IMR-90 (cell line): Measurements from ENCODE around the gene TMEM176B. TPM values are rescaled to one million over a fixed set of nuclear protein-coding genes. Genes with fewer than 3 reads are reported as not detected.

Experiments used
- ATAC-seq: fragments of 200-7000 bp; cut with Tn5 transposase; 2 replicates; pipeline ENCODE4 v1.9.1; 2020; ENCODE audit warnings: low read depth, mild to moderate bottlenecking, moderate library complexity
- BruUV-seq: library from RNA; stranded (reverse); fragments of 400-500 nt; replicated peaks from 2 replicates; lab custom pipeline; 2021; lab: Mats Ljungman, UMichigan
- CTCF ChIA-PET: fragments of 300-600 bp; formaldehyde crosslinking; extraction: SDS; loops from one replicate; lab custom pipeline; 2021; ENCODE audit warnings: antibody characterized with exemption; lab: Yijun Ruan, JAX
- POLR2A ChIA-PET: fragments of 300-600 bp; sonication (Branson Sonifier 250); formaldehyde crosslinking; loops from one replicate; lab custom pipeline; 2022; ENCODE audit warnings: antibody characterized with exemption; ENCODE audit not compliant: unreplicated experiment; lab: Charles Lee
- DNase-seq: peaks from one replicate; pipeline ENCODE4 v3.0.0; 2013
- H2AFZ ChIP-seq: replicated peaks from 2 replicates; pipeline ENCODE3; 2013; ENCODE audit warnings: low read length, mild to moderate bottlenecking; ENCODE audit not compliant: poor library complexity
- H2AK5ac ChIP-seq: 2 replicates; pipeline ENCODE4 v1.6.1; 2013; ENCODE audit warnings: low read depth, low read length, inconsistent platforms
- H2AK9ac ChIP-seq: replicated peaks from 2 replicates; pipeline ENCODE3; 2013; ENCODE audit warnings: mild to moderate bottlenecking, low read depth, low read length, moderate library complexity; ENCODE audit not compliant: poor library complexity
- H2BK120ac ChIP-seq: 2 replicates; pipeline ENCODE4 v1.6.1; 2013; ENCODE audit warnings: low read depth, low read length, inconsistent platforms
- H2BK15ac ChIP-seq: 3 replicates; pipeline ENCODE4 v1.6.1; 2013; ENCODE audit warnings: low read depth, low read length, inconsistent platforms
- H2BK20ac ChIP-seq: 2 replicates; pipeline ENCODE4 v1.6.1; 2013; ENCODE audit warnings: low read depth, mild to moderate bottlenecking, inconsistent platforms, low read length, moderate library complexity
- H2BK5ac ChIP-seq: 2 replicates; pipeline ENCODE4 v1.6.1; 2013; ENCODE audit warnings: mild to moderate bottlenecking, low read depth, low read length, inconsistent platforms; ENCODE audit not compliant: poor library complexity, severe bottlenecking
- H3K14ac ChIP-seq: replicated peaks from 2 replicates; pipeline ENCODE4 v1.6.1; 2013; ENCODE audit warnings: low read depth, low read length, inconsistent platforms
- H3K18ac ChIP-seq: 2 replicates; pipeline ENCODE4 v1.6.1; 2013; ENCODE audit warnings: low read depth, low read length, control low read depth
- H3K23ac ChIP-seq: 2 replicates; pipeline ENCODE4 v1.6.1; 2013; ENCODE audit warnings: low read depth, low read length, inconsistent platforms
- H3K27ac ChIP-seq: 2 replicates; pipeline ENCODE4 v1.5.1; 2013; ENCODE audit warnings: mild to moderate bottlenecking, control low read depth, low read length; ENCODE audit not compliant: insufficient read depth
- H3K27me3 ChIP-seq: 2 replicates; pipeline ENCODE4 v1.6.1; 2013; ENCODE audit warnings: low read length; ENCODE audit not compliant: control insufficient read depth, insufficient read depth
- H3K36me3 ChIP-seq: 2 replicates; pipeline ENCODE4 v1.6.1; 2013; ENCODE audit warnings: low read length, mixed read lengths; ENCODE audit not compliant: control insufficient read depth, insufficient read depth
- H3K4ac ChIP-seq: 2 replicates; pipeline ENCODE4 v1.6.1; 2013; ENCODE audit warnings: low read depth, low read length, inconsistent platforms
- H3K4me1 ChIP-seq: 2 replicates; pipeline ENCODE4 v1.6.1; 2013; ENCODE audit warnings: low read length, mixed read lengths; ENCODE audit not compliant: control insufficient read depth, insufficient read depth
- H3K4me2 ChIP-seq: 2 replicates; pipeline ENCODE4 v1.6.1; 2013; ENCODE audit warnings: low read depth, mild to moderate bottlenecking, control low read depth, low read length, moderate library complexity
- H3K4me3 ChIP-seq: 2 replicates; pipeline ENCODE4 v1.5.1; 2013; ENCODE audit warnings: low read depth, mild to moderate bottlenecking, control low read depth, low read length, moderate library complexity; ENCODE audit not compliant: insufficient read depth
- H3K56ac ChIP-seq: 2 replicates; pipeline ENCODE4 v1.6.1; 2013; ENCODE audit warnings: low read length, inconsistent platforms; ENCODE audit not compliant: insufficient read depth; ENCODE audit errors: extremely low read depth
- H3K79me1 ChIP-seq, 2 experiments: 2 replicates each; pipeline ENCODE4 v1.6.1; 2013; ENCODE audit warnings: low read length in 2 of 2, inconsistent platforms in 1 of 2, low read depth in 1 of 2
- H3K9ac ChIP-seq: 2 replicates; pipeline ENCODE4 v1.6.1; 2013; ENCODE audit warnings: low read depth, low read length, control low read depth
- H3K9me1 ChIP-seq: 2 replicates; pipeline ENCODE4 v1.6.1; 2013; ENCODE audit warnings: low read length, inconsistent platforms; ENCODE audit not compliant: insufficient read depth
- H3K9me3 ChIP-seq: 2 replicates; pipeline ENCODE4 v1.6.1; 2013; ENCODE audit warnings: low read length; ENCODE audit not compliant: control insufficient read depth, insufficient read depth
- H4K20me1 ChIP-seq: 2 replicates; pipeline ENCODE4 v1.6.1; 2013; ENCODE audit warnings: low read length, inconsistent platforms; ENCODE audit not compliant: insufficient read depth
- H4K5ac ChIP-seq: 2 replicates; pipeline ENCODE4 v1.6.1; 2013; ENCODE audit warnings: mild to moderate bottlenecking, low read depth, low read length, control low read depth
- H4K8ac ChIP-seq, 2 experiments: 2 replicates each; pipeline ENCODE4 v1.6.1; 2013; ENCODE audit warnings: low read depth in 2 of 2, low read length in 2 of 2, control low read depth in 1 of 2, inconsistent platforms in 1 of 2
- H4K91ac ChIP-seq: 2 replicates; pipeline ENCODE4 v1.6.1; 2013; ENCODE audit warnings: low read depth, low read length, inconsistent platforms; ENCODE audit not compliant: insufficient read depth
- BHLHE40 ChIP-seq: fragments of 150-350 bp; IDR thresholded peaks from 2 replicates; pipeline ENCODE4 v1.6.1; 2016; ENCODE audit warnings: mild to moderate bottlenecking, low read depth, low read length
- CEBPB ChIP-seq: IDR thresholded peaks from 2 replicates; pipeline ENCODE4 v1.6.1; 2012; ENCODE audit warnings: low read depth, low read length, improper control_type of control experiment
- CHD1 ChIP-seq: IDR thresholded peaks from 2 replicates; pipeline ENCODE4 v1.6.1; 2012; ENCODE audit warnings: low read depth, low read length, improper control_type of control experiment
- FOS ChIP-seq: fragments of 150-350 bp; IDR thresholded peaks from 2 replicates; pipeline ENCODE4 v1.6.1; 2016; ENCODE audit warnings: low read depth, low read length
- MAFK ChIP-seq: IDR thresholded peaks from 2 replicates; pipeline ENCODE4 v1.6.1; 2012; ENCODE audit warnings: low read depth, low read length, improper control_type of control experiment
- MAZ ChIP-seq: IDR thresholded peaks from 2 replicates; pipeline ENCODE4 v1.6.1; 2012; ENCODE audit warnings: low read depth, mild to moderate bottlenecking, low read length, improper control_type of control experiment, moderate library complexity, borderline replicate concordance
- MXI1 ChIP-seq: IDR thresholded peaks from 2 replicates; pipeline ENCODE4 v1.6.1; 2012; ENCODE audit warnings: low read depth, mild to moderate bottlenecking, low read length, moderate library complexity, borderline replicate concordance
- NFE2L2 ChIP-seq: fragments of 150-350 bp; IDR thresholded peaks from 2 replicates; pipeline ENCODE4 v1.6.1; 2016; ENCODE audit warnings: low read depth, mild to moderate bottlenecking, low read length
- POLR2A ChIP-seq: IDR thresholded peaks from 2 replicates; pipeline ENCODE4 v1.6.1; 2012; ENCODE audit warnings: mild to moderate bottlenecking, low read depth, low read length
- RAD21 ChIP-seq: IDR thresholded peaks from 2 replicates; pipeline ENCODE4 v1.6.1; 2012; ENCODE audit warnings: low read length, improper control_type of control experiment
- RCOR1 ChIP-seq: IDR thresholded peaks from 2 replicates; pipeline ENCODE4 v1.6.1; 2012; ENCODE audit warnings: mild to moderate bottlenecking, low read length, improper control_type of control experiment; ENCODE audit not compliant: insufficient replicate concordance
- RFX5 ChIP-seq: IDR thresholded peaks from 2 replicates; pipeline ENCODE4 v1.8.0; 2012; ENCODE audit warnings: low read depth, mild to moderate bottlenecking, low read length, moderate library complexity
- SMC3 ChIP-seq: fragments of 150-350 bp; IDR thresholded peaks from 2 replicates; pipeline ENCODE4 v1.6.1; 2016; ENCODE audit warnings: low read depth, mild to moderate bottlenecking, antibody characterized with exemption, low read length, moderate library complexity
- WGBS, 2 experiments: methylation state at CpG; one replicate each; pipeline versions ENCODE4 v1.1.5 to v1.1.7; 2013; ENCODE audit warnings: missing lambda C conversion rate in 2 of 2; ENCODE audit not compliant: insufficient read length in 1 of 2; ENCODE audit errors: extremely low coverage in 2 of 2; 5-methylcytosine and 5-hydroxymethylcytosine counted together
- dilution Hi-C: fragments of 300-500 bp; cut with HindIII; formaldehyde crosslinking; loops from one replicate; pipeline ENCODE4 v1.14.3; 2018; ENCODE audit warnings: low sequenced_read_pairs; ENCODE audit not compliant: unreplicated experiment
- in situ Hi-C: fragments of 300-500 bp; cut with MboI; formaldehyde crosslinking; loops from 3 replicates; pipeline ENCODE4 v1.14.3; 2019; ENCODE audit warnings: low sequenced_read_pairs, inconsistent platforms, mixed read lengths
- intact Hi-C: fragments of 100-400 bp; cut with micrococcal nuclease; formaldehyde crosslinking; loops from 2 replicates; pipeline ENCODE4 v1.10.0; 2022
- polyA plus RNA-seq, 3 experiments: library from polyadenylated mRNA; depleted of rRNA; stranded (reverse); fragments of >200 nt; gene quantifications; 2 replicates each; pipeline ENCODE4 v1.2.3, GENCODE V29; 2012; ENCODE audit warnings: low replicate concordance in 1 of 3
- total RNA-seq: library from RNA; depleted of rRNA; stranded (reverse); fragments of >200 nt; gene quantifications from 2 replicates; pipeline ENCODE4 v1.2.3, GENCODE V29; 2012
- TF ChIP-seq, protein P1 (sequence below): fragments of 150-350 bp; IDR thresholded peaks from 2 replicates; pipeline ENCODE4 v1.6.1; 2016; ENCODE audit warnings: low read depth, mild to moderate bottlenecking, low read length, moderate library complexity, borderline replicate concordance
- TF ChIP-seq, protein P2 (sequence below): conservative IDR thresholded peaks from 2 replicates; pipeline ENCODE4 v1.5.1; 2012; ENCODE audit warnings: mild to moderate bottlenecking, low read depth, low read length, improper control_type of control experiment
- TF ChIP-seq, protein P3 (sequence below): fragments of 150-350 bp; IDR thresholded peaks from 2 replicates; pipeline ENCODE4 v1.6.1; 2017; ENCODE audit warnings: mild to moderate bottlenecking, antibody characterized with exemption, low read length, low read depth

Gene TMEM176B
- total and polyA plus RNA-seq, 2 of the 4 experiments (the other 2 are of a cell fraction) = not detected

DNA sequence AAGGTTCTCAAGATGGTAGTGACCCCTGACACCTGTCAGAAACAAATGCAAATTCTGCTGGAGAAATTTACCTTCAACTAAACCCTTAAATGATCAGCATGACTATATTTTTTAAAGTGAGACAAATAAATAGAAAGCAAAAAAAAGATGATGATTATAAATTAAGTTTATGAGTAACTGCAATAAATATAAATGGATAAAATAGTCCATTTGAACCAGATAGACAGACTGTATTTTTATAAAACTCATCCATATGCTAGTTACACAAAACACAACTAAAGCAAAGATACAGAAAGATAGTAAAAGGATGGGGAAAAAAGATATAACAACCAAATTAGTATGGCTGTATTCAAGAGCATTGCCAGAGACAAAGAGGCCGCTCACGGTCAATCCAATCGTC, 6.3 kb upstream of the TMEM176B start:
- no CpG with 5 or more reads among the region's 3 CpGs for WGBS, 2 experiments
- Histone ChIP-seq H3K27ac (no peak overlapping the region), H3K4me1 (no peaks in the 10 kb centered on the region), H2AK5ac (no peak overlapping the region), H4K20me1 (no peaks in the 10 kb centered on the region), H3K9me3 (peaks cover 11% of the 10 kb centered on the region), H3K18ac (no peak overlapping the region), H2BK120ac (no peak overlapping the region), H2AK9ac (no peak overlapping the region), H3K23ac (no peak overlapping the region), H4K91ac (no peak overlapping the region), H3K4me3 (no peak overlapping the region), H2BK5ac (no peak overlapping the region), H3K4me2 (no peak overlapping the region), H3K14ac (no peak overlapping the region), H3K9me1 (no peaks in the 10 kb centered on the region), H3K36me3 (peaks cover 3% of the 10 kb centered on the region; the same call in 1 of the 2 replicates), H3K79me1 (no peaks in the 10 kb centered on the region), H3K27me3 (peaks cover 11% of the 10 kb centered on the region; the same call in 1 of the 2 replicates), H2BK15ac (no peak overlapping the region), H2AFZ (no peak overlapping the region), H4K5ac (no peak overlapping the region), H2BK20ac (no peak overlapping the region), H4K8ac (no peak overlapping the region), H3K9ac (no peak overlapping the region), H3K56ac (no peak overlapping the region), H3K4ac (no peak overlapping the region)
- no TSS peak for BruUV-seq
- ATAC-seq = no peak
- in situ Hi-C loops (no loop called here), dilution Hi-C loops (no loop called here), intact Hi-C loops (no loop called here)
- ChIA-PET CTCF (no interaction called here), POLR2A (no interaction called here)
- TF ChIP-seq FOS (no peak), NFE2L2 (no peak), POLR2A (no peak), SMC3 (no peak), CEBPB (no peak), MXI1 (no peak), RCOR1 (no peak), BHLHE40 (no peak), RFX5 (no peak), MAFK (no peak), MAZ (no peak), RAD21 (no peak), CHD1 (no peak)
- TF ChIP-seq, protein P1, sequence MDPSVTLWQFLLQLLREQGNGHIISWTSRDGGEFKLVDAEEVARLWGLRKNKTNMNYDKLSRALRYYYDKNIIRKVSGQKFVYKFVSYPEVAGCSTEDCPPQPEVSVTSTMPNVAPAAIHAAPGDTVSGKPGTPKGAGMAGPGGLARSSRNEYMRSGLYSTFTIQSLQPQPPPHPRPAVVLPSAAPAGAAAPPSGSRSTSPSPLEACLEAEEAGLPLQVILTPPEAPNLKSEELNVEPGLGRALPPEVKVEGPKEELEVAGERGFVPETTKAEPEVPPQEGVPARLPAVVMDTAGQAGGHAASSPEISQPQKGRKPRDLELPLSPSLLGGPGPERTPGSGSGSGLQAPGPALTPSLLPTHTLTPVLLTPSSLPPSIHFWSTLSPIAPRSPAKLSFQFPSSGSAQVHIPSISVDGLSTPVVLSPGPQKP = no peak
- TF ChIP-seq, protein P2, sequence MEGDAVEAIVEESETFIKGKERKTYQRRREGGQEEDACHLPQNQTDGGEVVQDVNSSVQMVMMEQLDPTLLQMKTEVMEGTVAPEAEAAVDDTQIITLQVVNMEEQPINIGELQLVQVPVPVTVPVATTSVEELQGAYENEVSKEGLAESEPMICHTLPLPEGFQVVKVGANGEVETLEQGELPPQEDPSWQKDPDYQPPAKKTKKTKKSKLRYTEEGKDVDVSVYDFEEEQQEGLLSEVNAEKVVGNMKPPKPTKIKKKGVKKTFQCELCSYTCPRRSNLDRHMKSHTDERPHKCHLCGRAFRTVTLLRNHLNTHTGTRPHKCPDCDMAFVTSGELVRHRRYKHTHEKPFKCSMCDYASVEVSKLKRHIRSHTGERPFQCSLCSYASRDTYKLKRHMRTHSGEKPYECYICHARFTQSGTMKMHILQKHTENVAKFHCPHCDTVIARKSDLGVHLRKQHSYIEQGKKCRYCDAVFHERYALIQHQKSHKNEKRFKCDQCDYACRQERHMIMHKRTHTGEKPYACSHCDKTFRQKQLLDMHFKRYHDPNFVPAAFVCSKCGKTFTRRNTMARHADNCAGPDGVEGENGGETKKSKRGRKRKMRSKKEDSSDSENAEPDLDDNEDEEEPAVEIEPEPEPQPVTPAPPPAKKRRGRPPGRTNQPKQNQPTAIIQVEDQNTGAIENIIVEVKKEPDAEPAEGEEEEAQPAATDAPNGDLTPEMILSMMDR = no peak
- TF ChIP-seq, protein P3, sequence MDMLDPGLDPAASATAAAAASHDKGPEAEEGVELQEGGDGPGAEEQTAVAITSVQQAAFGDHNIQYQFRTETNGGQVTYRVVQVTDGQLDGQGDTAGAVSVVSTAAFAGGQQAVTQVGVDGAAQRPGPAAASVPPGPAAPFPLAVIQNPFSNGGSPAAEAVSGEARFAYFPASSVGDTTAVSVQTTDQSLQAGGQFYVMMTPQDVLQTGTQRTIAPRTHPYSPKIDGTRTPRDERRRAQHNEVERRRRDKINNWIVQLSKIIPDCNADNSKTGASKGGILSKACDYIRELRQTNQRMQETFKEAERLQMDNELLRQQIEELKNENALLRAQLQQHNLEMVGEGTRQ = no peak
- DNase-seq = no peak
